ENCODE measurements around the gene UNC13C. TPM values are rescaled to one million over a fixed set of nuclear protein-coding genes. Genes with fewer than 3 reads are reported as not detected.

Gene UNC13C
- total RNA-seq = not detected in 2 replicates

DNA sequence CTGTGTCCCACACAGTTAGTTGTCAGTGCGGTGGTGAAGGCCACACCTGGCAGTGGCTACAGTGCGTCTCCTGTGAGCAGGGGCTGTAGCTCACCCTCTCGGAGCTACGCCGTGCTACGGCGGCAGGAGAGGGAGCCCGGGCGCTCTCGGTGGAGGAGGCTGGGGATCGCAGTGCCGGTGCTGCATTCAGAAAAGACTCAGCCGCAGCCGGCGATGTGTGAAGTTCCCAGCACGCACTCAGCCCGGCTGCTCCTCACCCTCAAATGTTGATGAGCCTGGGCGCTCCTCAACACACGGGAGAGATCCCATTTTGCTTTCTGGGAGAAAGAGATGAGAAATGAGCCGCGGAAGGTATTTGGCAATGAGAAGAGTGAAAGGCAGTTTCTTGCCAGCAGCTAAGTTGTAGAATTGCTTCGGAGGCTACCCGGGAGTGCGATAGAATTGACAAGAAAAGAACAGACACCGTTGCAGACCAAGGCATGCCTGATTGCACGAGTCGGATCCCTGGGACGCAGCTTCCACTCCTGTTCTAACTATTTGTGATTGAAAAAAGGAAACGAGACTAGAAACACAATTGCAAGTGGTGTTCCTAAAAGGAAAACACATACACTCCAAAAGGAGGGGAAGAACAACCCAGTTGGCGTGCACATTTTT, at the start of gene UNC13C:
UNC13C (plus strand) TSS at position 189 of the 654 bp plus-strand sequence. CDS start 34,463 bp downstream, outside the sequence.

Other genes starting within 250 kb of the UNC13C start
- gene WDR72, start 218.8 kb upstream of the UNC13C start, total RNA-seq = under 0.01 TPM in 1 of 2 replicates, not detected in the other